GM12878 (cell line): ENCODE results near the gene SEMA7A. TPM values are rescaled to one million over a fixed set of nuclear protein-coding genes. Genes with fewer than 3 reads are reported as not detected.

Experiments
- ASH2L ChIP-seq: fragments of 300-600, 200-600 bp; sonication (generic); IDR thresholded peaks from 2 replicates; pipeline ENCODE4 v1.6.1; 2017; ENCODE audit warnings: low read depth, mild to moderate bottlenecking, borderline replicate concordance
- BCLAF1 ChIP-seq: fragments of 450-650 bp; IDR thresholded peaks from 2 replicates; pipeline ENCODE4 v1.6.1; 2017; ENCODE audit warnings: antibody characterized with exemption, mild to moderate bottlenecking, moderate library complexity
- CBX5 ChIP-seq: sonication (generic); IDR thresholded peaks from 2 replicates; pipeline ENCODE4 v1.6.1; 2016; ENCODE audit warnings: low read depth, moderate library complexity, mild to moderate bottlenecking, inconsistent platforms
- CEBPB ChIP-seq, 2 experiments: fragments of 150-350 bp in 1 of 2; IDR thresholded peaks; 2 replicates each; pipeline ENCODE4 v1.6.1; 2012 to 2014; ENCODE audit warnings: low read depth in 2 of 2, low read length in 2 of 2, borderline replicate concordance in 1 of 2, inconsistent platforms in 1 of 2
- JUND ChIP-seq: IDR thresholded peaks from 2 replicates; pipeline ENCODE4 v1.6.1; 2012; ENCODE audit warnings: low read depth, mild to moderate bottlenecking, low read length, improper control_type of control experiment, moderate library complexity
- KAT2A ChIP-seq: conservative IDR thresholded peaks from 2 replicates; pipeline ENCODE4 v1.6.1; 2011; ENCODE audit warnings: low read depth, low read length; ENCODE audit not compliant: control insufficient read depth
- KLF5 ChIP-seq: fragments of 450-650 bp; IDR thresholded peaks from 2 replicates; pipeline ENCODE4 v1.6.1; 2014; ENCODE audit warnings: mild to moderate bottlenecking; ENCODE audit not compliant: partially characterized antibody
- MEF2A ChIP-seq: IDR thresholded peaks from 2 replicates; pipeline ENCODE4 v1.6.1; 2011; ENCODE audit warnings: low read depth, mild to moderate bottlenecking, low read length, moderate library complexity; ENCODE audit not compliant: insufficient read depth
- NFYA ChIP-seq: IDR thresholded peaks from 2 replicates; pipeline ENCODE4 v1.6.1; 2011; ENCODE audit warnings: low read depth, mild to moderate bottlenecking, low read length, improper control_type of control experiment, borderline replicate concordance
- NFYB ChIP-seq: IDR thresholded peaks from 2 replicates; pipeline ENCODE4 v1.6.1; 2011; ENCODE audit warnings: low read depth, mild to moderate bottlenecking, low read length, improper control_type of control experiment, moderate library complexity; ENCODE audit not compliant: insufficient read depth
- PAX5 ChIP-seq: IDR thresholded peaks from 2 replicates; pipeline ENCODE4 v1.6.1; 2011; ENCODE audit warnings: low read depth, low read length, borderline replicate concordance
- STAT1 ChIP-seq: fragments of 450-650 bp; conservative IDR thresholded peaks from 2 replicates; pipeline ENCODE4 v1.6.1; 2014; ENCODE audit warnings: antibody characterized with exemption, mild to moderate bottlenecking
- YY1 ChIP-seq: IDR thresholded peaks from 2 replicates; pipeline ENCODE4 v1.6.1; 2011; ENCODE audit warnings: low read depth, mild to moderate bottlenecking, low read length
- ZBED1 ChIP-seq: IDR thresholded peaks from 2 replicates; pipeline ENCODE4 v1.6.1; 2016; ENCODE audit warnings: borderline replicate concordance
- polyA plus RNA-seq, 11 experiments: library from polyadenylated mRNA; depleted of rRNA in 4 of 11; unstranded in 6 of 11; stranded (reverse) in 5 of 11; fragments of >200 nt; fragmentation: Nextera tagmentation in 4 of 11; fragmentation: Illumina TruSeq in 1 of 11; extraction: Ambion mirVana in 4 of 11; extraction: Trizol in 1 of 11; gene quantifications; 1 replicate in 1 of 11; 2 replicates in 10 of 11; pipeline versions ENCODE4 v1.2.1 to v1.2.3, GENCODE V29; 2011 to 2016; ENCODE audit warnings: inconsistent platforms in 2 of 11, missing spikeins in 2 of 11, low read depth in 1 of 11
- total RNA-seq, 4 experiments: library from RNA; depleted of rRNA in 3 of 4; stranded (reverse); fragments of >200 nt in 3 of 4; fragmentation: Illumina TruSeq in 1 of 4; extraction: Trizol in 1 of 4; gene quantifications; 2 replicates each; pipeline versions ENCODE4 v1.2.1 to v1.2.3, GENCODE V29; 2013 to 2021
- TF ChIP-seq, protein P1 (sequence below): IDR thresholded peaks from 2 replicates; pipeline ENCODE4 v1.6.1; 2012; ENCODE audit warnings: low read depth, low read length, improper control_type of control experiment
- TF ChIP-seq, protein P2 (sequence below): fragments of 450-650 bp; IDR thresholded peaks from 2 replicates; pipeline ENCODE4 v1.6.1; 2018; ENCODE audit warnings: mild to moderate bottlenecking, low read depth, moderate library complexity; ENCODE audit not compliant: partially characterized antibody
- TF ChIP-seq, protein P3 (sequence below): fragments of 450-650 bp; formaldehyde crosslinking; IDR thresholded peaks from 2 replicates; pipeline ENCODE4 v1.4.0; 2020; ENCODE audit warnings: mild to moderate bottlenecking, moderate library complexity

The SEMA7A gene
- total and polyA plus RNA-seq, 10 of the 15 experiments (the other 5 are each of a cell fraction or from before 2014, with no cell fraction given): 0.08 to 112 (median 53.5) TPM

DNA sequence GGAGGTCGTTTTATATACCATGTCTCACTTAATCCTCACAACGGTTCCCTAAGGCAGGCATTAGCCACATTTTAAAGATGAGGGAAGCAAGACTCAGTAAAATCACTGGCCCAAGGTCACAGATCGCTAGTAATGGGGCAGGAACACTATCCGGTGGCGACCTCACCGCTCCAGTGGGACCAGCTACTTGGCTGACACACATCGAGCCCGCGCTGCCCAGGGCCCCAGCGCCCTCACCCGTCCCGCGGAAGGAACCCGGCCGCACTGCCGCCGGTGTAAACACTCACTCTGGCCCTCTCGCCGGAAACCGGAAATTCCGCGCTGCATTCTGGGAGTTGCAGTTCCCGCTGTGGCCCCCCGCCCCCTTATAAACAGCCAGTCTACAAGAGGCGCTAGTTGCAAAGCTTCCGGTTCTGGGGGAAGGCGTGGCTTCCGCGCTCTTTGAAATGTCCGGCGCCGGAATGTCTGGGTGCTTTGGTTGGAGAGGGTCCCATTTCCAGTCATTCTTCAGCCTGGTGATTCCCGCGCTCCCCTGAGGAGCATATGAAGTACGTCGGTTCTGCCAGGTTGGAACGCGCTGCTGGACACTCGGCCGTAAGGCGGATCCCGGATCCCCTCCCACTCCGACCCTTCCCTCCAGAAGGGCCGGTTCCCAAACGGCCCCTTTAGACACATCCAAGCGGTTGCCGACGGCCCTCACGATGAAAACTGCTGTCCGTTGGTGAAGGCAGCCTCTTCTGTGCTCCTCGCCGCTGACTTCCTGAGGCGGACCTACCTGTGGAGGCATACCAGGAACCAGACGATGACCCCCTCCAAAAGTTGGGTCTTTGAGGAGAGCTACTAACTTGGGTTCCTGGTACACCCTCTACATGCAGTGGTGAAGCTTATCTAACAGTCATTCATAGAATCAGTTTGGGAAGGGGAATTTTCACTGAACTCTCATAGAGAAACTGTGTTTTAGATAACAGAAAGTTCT, 27.4 kb upstream of the SEMA7A start, which contains the start of gene UBL7 (continued):
- TF ChIP-seq BCLAF1 (no peak), CBX5 (no peak; the same call in 1 of the 2 replicates), ZBED1 (peak; percentile 48; the same call in 1 of the 2 replicates), NFYB (peak; percentile 61; the same call in 1 of the 2 replicates), STAT1 (no peak), PAX5 (no peak), ASH2L (no peak), KAT2A (no peak), CEBPB (IDR thresholded peaks at IDR 0.05; ENCODE audit: borderline replicate concordance in 1 of 2, low read depth in 2 of 2, low read length in 2 of 2) (no peak), NFYA (no peak), JUND (no peak), YY1 (peak; percentile 83; the same call in 1 of the 2 replicates), KLF5 (peak; percentile 73), MEF2A (no peak)
- TF ChIP-seq, protein P1, sequence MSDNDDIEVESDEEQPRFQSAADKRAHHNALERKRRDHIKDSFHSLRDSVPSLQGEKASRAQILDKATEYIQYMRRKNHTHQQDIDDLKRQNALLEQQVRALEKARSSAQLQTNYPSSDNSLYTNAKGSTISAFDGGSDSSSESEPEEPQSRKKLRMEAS: peak; percentile 53; the same call in 1 of the 2 replicates
- TF ChIP-seq, protein P2, sequence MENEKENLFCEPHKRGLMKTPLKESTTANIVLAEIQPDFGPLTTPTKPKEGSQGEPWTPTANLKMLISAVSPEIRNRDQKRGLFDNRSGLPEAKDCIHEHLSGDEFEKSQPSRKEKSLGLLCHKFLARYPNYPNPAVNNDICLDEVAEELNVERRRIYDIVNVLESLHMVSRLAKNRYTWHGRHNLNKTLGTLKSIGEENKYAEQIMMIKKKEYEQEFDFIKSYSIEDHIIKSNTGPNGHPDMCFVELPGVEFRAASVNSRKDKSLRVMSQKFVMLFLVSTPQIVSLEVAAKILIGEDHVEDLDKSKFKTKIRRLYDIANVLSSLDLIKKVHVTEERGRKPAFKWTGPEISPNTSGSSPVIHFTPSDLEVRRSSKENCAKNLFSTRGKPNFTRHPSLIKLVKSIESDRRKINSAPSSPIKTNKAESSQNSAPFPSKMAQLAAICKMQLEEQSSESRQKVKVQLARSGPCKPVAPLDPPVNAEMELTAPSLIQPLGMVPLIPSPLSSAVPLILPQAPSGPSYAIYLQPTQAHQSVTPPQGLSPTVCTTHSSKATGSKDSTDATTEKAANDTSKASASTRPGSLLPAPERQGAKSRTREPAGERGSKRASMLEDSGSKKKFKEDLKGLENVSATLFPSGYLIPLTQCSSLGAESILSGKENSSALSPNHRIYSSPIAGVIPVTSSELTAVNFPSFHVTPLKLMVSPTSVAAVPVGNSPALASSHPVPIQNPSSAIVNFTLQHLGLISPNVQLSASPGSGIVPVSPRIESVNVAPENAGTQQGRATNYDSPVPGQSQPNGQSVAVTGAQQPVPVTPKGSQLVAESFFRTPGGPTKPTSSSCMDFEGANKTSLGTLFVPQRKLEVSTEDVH: peak; percentile 76
- TF ChIP-seq, protein P3, sequence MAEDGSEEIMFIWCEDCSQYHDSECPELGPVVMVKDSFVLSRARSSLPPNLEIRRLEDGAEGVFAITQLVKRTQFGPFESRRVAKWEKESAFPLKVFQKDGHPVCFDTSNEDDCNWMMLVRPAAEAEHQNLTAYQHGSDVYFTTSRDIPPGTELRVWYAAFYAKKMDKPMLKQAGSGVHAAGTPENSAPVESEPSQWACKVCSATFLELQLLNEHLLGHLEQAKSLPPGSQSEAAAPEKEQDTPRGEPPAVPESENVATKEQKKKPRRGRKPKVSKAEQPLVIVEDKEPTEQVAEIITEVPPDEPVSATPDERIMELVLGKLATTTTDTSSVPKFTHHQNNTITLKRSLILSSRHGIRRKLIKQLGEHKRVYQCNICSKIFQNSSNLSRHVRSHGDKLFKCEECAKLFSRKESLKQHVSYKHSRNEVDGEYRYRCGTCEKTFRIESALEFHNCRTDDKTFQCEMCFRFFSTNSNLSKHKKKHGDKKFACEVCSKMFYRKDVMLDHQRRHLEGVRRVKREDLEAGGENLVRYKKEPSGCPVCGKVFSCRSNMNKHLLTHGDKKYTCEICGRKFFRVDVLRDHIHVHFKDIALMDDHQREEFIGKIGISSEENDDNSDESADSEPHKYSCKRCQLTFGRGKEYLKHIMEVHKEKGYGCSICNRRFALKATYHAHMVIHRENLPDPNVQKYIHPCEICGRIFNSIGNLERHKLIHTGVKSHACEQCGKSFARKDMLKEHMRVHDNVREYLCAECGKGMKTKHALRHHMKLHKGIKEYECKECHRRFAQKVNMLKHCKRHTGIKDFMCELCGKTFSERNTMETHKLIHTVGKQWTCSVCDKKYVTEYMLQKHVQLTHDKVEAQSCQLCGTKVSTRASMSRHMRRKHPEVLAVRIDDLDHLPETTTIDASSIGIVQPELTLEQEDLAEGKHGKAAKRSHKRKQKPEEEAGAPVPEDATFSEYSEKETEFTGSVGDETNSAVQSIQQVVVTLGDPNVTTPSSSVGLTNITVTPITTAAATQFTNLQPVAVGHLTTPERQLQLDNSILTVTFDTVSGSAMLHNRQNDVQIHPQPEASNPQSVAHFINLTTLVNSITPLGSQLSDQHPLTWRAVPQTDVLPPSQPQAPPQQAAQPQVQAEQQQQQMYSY (CRISPR knock-in tag): no peak
